Retinal pigment epithelial cell (primary cell): ENCODE results near the gene KLHL17.
"Not testable (repeated sequence)": the region's sequence is repeated elsewhere in the genome, so short reads cannot be mapped to it uniquely, and the experiment has no call there.

Experiments used
- DNase-seq: peaks from one replicate; pipeline ENCODE4 v3.0.0-alpha.2; 2010; ENCODE audit warnings: low read depth
- H3K4me3 ChIP-seq: 2 replicates; pipeline ENCODE4 v1.5.1; 2011; ENCODE audit warnings: mild to moderate bottlenecking, low read length, control low read depth, moderate library complexity
- TF ChIP-seq, protein P1 (sequence below): conservative IDR thresholded peaks from 2 replicates; pipeline ENCODE4 v1.5.1; 2011; ENCODE audit warnings: low read depth, low read length, control low read depth, inconsistent platforms

The KLHL17 gene

DNA sequence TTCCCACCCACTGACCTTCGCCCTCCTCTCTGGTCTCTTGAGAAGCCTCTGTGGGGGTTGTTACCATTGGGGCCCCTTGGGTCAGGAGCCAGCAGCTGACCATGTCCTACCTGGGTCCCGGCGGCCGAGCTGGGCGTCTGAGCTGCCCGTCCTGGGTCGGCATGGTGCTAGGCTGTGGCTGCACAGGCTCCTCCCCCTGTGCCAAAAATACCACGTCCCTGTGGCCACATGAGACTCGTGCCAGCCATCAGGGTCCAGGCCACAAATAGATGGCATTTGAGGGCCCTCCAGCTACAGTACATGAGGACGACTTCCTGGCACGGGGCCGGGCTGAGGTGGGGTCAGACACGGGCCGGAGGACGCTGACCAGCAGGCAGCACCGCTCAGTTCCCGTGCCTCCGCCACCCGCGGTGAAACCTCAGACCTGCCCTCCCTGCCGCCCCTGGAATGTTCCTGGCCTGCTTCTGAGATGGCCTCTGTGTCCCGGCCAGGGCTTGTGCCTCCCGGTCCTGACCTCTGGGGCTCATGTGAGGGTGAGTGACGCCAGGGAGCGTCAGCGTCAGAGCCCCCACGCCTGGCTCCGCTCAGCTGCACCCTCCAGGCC, 21.7 kb downstream of the KLHL17 start, which contains the start of gene PERM1:
TSS of gene PERM1 (minus strand) at position 139 of the 604 bp plus-strand sequence. CDS start 1,064 bp downstream, outside the sequence.
- TF ChIP-seq, protein P1, sequence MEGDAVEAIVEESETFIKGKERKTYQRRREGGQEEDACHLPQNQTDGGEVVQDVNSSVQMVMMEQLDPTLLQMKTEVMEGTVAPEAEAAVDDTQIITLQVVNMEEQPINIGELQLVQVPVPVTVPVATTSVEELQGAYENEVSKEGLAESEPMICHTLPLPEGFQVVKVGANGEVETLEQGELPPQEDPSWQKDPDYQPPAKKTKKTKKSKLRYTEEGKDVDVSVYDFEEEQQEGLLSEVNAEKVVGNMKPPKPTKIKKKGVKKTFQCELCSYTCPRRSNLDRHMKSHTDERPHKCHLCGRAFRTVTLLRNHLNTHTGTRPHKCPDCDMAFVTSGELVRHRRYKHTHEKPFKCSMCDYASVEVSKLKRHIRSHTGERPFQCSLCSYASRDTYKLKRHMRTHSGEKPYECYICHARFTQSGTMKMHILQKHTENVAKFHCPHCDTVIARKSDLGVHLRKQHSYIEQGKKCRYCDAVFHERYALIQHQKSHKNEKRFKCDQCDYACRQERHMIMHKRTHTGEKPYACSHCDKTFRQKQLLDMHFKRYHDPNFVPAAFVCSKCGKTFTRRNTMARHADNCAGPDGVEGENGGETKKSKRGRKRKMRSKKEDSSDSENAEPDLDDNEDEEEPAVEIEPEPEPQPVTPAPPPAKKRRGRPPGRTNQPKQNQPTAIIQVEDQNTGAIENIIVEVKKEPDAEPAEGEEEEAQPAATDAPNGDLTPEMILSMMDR: no peak
- DNase-seq: no peak
- H3K4me3 ChIP-seq: no peak within 1 kb of the TSS

DNA sequence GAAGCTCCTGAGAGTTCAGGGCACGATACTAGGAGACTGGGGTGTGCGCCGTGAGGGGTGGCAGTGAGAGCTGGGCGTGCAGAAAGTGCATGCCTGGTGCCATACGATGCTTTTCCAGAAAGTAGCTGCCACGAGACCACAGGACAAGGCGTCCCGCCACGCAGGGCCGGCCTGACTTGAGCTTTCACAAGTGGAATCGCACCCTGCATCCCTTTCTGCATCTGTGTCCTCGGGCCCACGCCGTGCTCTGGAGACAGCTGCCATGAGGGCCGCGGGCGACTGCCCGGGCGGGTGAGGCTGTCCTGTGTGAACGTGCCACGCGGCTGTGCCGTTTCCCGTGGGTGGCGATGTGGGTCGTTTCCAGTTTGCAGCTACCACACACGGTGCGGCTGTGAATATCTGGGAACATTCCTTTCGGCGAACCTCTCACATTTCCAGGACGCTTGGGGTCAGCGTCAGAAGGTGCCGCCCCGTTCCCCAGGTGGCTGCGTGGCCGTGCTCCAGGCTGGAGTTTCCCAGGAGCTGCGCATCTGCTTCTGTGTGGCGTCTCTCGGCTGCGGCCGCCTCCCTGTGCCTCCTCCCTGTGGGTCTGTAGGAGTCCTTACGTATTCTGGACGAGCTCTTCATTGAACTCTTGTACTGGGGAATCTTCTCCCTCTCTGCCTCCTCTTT, 22.5 kb downstream of the KLHL17 start:
- H3K4me3 ChIP-seq: no peak overlapping the region
- TF ChIP-seq, protein P1: no peak
- DNase-seq: no peak

DNA sequence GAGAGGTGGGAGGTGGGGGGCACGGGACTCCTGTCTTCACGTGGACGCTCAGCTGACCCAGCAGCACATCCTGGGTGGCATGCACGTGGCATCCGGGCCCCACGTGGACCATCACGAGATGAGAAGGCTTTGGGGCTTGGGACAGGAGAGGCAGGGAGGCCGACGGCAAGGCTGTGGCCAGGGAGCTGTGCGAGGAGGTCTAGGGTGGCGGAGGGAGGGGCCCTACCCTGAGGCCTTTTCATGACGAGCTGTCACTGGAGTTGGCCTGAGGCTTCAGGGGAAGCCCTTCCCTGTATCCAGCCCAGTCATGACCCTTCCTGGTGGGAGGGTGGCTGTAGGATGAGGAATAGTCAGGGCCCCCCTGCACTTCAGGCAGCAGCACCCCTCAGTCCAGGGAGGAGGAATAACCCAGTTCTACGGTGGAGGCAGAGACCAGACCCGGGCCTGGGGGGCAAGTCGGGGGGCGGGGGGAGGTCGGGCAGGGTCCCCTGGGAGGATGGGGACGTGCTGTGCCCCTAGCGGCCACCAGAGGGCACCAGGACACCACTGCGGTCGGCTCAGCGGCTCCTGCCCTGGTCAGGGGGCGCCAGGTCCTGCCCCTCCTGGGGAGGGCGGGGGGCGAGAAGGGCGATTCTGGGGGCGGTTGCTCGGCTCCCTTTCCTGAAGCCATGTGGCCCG, 23.6 kb downstream of the KLHL17 start:
- H3K4me3 ChIP-seq: no peak overlapping the region
- DNase-seq: no peak
- TF ChIP-seq, protein P1: peak; percentile 75

DNA sequence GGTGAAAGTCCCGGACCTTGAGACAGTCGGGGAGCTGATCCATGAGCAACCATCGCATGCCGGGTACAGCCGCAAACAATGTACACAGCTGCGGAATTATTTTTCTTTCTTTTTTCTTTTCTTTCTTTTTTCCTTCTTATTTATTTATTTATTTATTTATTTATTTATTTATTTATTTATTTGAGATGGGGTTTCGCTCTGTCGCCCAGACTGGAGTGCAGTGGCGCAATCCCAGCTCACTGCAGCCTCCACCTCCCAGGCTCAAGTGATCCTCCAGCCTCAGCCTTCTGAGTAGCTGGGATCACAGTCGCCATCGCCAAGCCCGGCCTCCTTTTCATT, 24.1 kb downstream of the KLHL17 start:
- TF ChIP-seq, protein P1: no peak
- no peak overlapping the region for H3K4me3 ChIP-seq
- no peak for DNase-seq

DNA sequence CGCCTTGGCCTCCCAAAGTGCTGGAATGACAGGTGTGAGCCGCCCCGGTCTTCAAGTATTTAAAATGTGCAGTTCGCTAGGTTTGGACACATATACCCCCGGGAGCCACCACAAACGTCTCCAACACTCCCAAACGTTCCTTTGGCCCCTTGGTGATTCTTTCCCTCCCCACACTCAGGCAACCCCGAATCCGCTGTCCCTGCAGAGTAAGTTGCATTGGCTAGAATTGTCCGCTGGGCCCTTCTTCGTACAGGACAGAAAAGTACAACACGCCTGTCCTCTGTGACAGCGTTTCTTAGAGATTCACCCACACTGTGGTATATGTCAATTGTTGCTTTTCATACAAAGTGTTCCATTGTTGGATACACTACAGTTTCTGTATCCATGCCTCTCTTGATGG, 24.7 kb downstream of the KLHL17 start:
- H3K4me3 ChIP-seq: no peak overlapping the region
- DNase-seq: no peak
- TF ChIP-seq, protein P1: no peak

DNA sequence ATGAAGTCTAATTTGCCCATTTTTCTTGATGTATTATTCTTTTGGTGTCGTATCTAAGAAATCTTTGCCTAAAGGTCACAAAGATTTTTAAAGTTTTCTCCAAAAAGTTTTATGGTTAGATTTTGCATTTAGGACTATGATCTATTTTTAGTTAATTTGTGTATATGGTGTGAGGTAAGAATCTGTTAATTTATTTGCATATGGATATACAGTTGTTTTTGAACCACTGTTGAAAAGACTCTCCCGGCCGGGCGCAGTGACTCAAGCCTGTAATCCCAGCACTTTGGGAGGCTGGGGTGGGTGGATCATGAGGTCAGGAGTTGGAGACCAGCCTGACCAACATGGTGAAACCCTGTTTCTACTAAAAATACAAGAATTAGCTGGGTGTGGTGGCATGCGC, 27.7 kb downstream of the KLHL17 start:
- not testable (repeated sequence) for DNase-seq, H3K4me3 ChIP-seq

DNA sequence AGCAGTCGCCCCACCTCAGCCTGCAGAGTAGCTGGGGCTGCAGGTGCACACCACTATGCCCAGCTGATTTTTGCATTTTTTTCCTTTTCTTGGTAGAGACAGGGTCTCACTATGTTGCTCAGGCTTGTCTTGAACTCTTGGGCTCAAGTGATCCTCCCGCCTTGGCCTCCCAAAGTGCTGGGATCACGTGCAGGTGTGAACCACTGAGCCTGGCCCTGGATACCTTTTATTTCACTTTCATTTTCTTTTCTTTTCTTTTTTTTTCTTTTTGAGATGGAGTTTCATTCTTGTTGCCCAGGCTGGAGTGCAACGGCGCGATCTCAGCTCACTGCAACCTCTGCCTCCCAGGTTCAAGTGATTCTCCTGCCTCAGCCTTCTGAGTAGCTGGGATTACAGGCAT, 30.9 kb downstream of the KLHL17 start:
- DNase-seq, H3K4me3 ChIP-seq: not testable (repeated sequence)

DNA sequence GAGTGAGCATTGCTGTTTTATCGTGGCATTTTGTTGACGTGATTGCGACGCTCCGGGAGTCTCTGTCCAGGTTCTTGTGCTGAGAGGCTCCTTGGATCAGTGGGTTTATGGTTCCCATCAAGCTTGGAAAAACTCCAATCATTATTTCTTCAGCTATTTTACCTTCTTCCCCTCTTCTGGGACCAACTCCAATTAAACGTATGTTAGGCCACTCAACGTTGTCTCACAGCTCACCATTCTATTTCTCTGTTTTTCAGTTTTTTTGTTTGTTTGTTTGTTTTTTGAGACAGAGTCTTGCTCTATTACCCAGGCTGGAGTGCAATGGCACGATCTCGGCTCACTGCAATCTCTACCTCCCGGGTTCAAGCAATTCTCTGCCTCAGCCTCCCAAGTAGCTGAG, 31.5 kb downstream of the KLHL17 start:
- no peak overlapping the region for H3K4me3 ChIP-seq
- TF ChIP-seq, protein P1: no peak
- DNase-seq: no peak
